GM18858 (cell line): ENCODE data around the gene SDR9C7.
A peak's percentile ranks its signal among the peaks of the same experiment; 100 is the strongest.
"Not testable (repeated sequence)": the region's sequence is repeated elsewhere in the genome, so short reads cannot be mapped to it uniquely, and the experiment has no call there.

Source experiments
- ATAC-seq: cut with Tn5 transposase; IDR thresholded peaks from one replicate; pipeline ENCODE4 v1.9.1; 2021; ENCODE audit not compliant: unreplicated experiment

SDR9C7 gene

GRCh38 chr12:56954057-56954957, 20.1 kb upstream of the SDR9C7 start:
- ATAC-seq: no peak

GRCh38 chr12:56953314-56953713, 19.1 kb upstream of the SDR9C7 start:
- no peak for ATAC-seq

DNA sequence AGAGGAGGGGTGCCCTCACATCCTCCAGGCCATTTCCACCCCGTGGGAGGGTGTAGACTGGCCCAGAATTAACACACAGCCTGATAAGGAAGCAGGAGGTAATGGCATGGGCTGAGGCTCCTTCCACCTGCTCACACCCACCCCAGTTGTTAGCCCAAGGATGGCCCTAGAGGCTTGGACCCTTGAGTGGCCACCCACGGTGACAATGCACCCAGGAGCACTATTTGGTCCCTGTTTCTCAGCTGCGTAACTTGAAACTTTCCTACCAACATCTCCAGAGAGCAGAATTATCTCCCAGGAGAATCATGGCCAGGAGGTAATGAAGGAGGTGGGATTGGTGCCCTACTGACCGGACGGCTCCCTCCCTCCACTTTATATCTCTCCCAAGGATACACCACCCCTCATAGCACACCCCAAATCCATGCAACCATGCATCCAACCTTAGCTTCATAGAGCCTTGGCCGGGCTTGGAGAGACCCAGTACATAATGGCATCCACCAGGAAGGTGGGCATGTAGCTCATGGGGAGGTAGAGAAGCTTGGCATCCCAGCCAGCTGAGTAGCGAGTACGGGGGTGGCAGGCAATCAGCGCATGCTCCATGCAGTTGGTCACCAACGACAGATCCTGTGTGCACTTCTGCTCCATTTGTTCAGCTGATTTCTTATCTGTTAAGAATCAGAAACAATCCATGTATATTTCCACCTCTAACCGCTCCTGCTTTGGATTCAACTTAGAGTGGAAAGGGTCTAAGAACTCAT, 17.6 kb upstream of the SDR9C7 start:
- ATAC-seq: no peak

DNA sequence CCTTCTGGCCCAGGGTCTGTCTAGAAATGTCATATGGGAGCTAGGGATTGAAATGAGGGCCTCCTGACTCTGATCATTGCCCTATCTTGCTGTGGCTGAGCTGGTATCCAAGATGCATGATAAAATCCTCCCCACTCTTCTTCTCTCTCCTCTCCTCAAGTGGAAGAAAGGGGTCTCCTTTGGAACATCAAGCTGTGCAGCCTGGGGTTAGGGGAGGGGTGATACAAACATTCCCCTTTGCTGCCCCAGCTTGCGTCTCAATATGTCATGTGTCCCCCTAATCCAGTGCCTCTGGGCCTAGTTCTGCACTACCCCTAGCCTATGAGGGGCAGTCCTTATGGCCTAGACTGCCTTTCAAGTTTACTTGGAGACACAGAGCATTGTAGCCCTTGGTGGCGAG, 14.7 kb upstream of the SDR9C7 start:
- ATAC-seq: no peak

- no peak for ATAC-seq
These were observed 14.2 kb upstream of the SDR9C7 start for GRCh38 chr12:56948457-56948777.

DNA sequence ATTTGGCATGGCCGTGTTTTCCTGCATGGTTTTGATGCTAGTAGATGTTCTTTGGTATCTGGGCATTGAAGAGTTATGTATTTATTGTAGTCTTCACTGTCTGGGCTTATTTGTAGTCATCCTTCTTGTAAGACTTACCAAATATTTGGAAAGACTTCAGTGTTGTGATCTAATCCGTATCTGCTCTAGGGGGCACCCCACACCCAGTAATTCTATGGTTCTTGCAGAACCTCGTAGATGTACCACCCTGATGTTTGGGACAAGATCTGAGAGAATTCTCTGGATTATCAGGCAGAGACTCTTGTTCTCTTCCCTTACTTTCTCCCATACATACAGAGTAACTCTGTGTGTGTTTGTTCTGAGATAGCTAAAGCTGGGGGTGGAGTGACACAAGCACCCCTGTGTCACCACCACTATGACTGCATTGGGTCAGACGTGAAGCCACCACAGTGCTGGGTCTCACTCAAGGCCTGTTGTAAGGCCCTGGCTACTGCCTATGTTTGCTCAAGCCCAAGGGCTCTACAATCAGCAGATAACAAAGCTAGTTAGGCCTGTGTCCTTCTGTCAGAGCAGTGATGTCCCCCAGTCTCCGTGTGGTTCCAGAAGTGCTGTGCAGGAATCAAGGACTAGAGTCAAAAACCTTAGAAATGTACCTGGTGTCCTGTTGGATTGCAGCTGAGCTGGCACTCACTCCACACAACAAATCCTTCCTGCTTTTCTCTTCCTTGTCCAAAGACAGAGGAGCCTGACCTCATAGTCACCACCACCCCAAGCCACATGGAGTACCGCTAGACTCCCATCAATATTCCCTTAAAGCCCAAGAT, 13.6 kb upstream of the SDR9C7 start:
- ATAC-seq: no peak

- ATAC-seq: no peak
These were observed 9.7 kb upstream of the SDR9C7 start for GRCh38 chr12:56943878-56944277.

DNA sequence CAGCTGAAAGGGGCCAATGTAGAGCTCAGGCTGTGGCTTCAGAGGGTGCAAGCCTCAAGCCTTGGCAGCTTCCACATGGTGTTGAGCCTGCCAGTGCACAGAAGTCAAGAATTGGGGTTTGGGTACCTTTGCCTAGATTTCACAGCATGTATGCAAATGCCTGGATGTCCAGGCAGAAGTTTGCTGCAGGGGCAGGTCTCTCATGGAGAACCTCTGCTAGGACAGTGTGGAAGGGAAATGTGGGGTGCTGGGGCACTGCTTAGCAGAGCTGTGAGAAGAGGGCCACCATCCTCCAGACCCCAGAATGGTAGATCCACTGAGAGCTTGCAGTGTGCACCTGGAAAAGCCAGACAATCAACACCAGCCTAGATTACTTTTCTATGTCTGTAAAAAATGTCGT, 9.2 kb upstream of the SDR9C7 start:
- not testable (repeated sequence) for ATAC-seq

DNA sequence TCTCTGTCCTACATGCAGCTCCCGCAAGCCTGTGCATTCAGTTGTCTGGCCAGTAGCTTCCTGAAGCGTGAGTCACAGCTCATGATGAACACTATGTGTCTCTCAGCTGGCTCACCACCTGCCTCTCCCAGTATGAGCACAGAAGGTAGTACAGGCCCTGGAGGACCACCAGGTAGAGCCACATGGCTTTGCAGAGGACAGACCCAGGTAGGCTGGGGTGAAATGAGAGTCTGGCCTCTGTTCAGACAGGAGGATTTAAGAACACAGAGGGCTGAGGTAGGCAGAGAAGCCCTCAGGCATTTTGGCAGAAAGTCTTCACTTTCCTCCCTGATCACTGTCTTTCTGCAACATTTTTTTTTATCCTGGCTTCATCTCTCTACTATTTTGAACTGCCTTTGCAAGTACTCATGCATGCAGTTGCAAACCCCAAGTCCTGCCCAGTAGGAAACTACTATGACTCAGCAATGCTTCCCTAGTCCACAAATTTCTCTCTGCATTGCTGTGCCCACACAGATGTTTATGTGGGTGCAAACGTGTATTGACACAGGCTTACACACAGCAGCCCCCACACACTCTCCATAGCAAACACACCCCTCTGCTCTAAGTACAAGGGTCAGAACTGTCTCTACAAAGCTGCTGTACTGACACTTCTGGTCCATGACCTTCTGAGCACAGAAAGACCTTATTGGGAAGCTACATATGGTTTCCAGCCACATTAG, 7.2 kb upstream of the SDR9C7 start:
- peak; percentile 92 for ATAC-seq

GRCh38 chr12:56940942-56941298, 6.7 kb upstream of the SDR9C7 start:
- not testable (repeated sequence) for ATAC-seq

- no peak for ATAC-seq
These were observed 1.5 kb upstream of the SDR9C7 start for GRCh38 chr12:56935752-56936151.

GRCh38 chr12:56935157-56935556, 949 bp upstream of the SDR9C7 start:
- no peak for ATAC-seq

DNA sequence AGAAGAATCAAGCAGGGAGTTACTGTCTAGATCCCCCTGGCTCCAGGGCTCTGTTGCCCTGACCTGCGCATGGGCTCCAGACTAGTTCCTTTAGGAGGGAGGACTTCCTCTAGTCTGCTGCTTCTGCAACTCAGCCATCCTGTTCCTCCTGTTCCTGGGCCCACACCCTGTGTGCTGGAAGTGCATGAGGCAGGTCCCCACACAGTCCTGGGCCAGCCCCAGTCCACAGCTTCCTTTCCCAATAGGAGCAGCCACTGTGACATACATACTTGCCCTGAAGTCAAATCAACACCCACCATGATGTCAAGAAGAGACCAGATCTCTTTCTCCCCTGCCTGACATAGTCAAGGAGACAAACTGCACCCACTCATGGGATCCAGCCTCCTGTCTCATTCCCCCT, 1.3 kb downstream of the SDR9C7 start:
- no peak for ATAC-seq

DNA sequence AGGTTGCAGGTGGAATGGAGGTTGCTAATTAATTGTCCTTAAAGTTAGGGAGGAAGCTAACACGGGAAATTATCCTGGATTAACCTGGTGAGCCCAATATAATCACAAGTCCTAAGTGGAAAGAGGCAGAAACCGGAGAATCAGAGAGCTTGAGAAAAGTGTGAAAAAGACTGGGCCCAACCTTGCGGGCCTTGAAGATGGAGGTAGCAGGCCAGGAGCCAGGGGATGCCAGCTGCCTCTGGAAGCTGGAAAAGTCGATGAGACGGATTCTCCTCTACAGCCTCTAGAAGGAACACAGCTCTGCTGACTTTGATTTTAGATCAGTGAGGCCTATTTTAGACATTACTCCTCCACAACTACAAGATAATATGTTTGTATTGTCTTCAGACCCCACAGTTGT, 2.1 kb downstream of the SDR9C7 start:
- ATAC-seq: no peak

DNA sequence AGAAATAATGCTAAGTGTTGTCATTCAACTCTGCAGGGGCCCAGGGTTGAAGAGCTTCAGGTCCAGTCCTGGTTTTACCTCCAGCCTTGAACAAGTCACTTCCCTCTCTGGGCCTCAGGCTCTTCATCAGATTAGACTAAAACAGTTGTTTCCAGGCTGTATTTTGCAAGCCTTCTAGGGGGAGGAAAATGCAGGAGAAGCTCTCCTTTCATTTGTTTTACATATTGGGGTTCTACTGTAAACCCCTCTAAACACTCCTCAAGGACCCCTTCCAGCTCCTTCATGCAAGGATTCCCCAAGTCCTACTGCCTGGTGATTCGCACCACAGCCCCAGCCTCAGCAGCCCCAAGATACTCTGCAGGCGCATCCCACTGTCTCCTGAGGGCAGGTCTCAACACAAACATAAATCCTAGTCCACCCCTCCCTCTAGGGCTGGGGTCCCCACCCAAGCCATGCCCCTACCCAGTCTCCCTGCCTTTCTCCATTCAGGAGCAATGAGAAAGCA, 2.7 kb downstream of the SDR9C7 start:
- ATAC-seq: no peak

- ATAC-seq: no peak
These were observed 4.0 kb downstream of the SDR9C7 start for GRCh38 chr12:56930241-56930640.

- ATAC-seq: no peak
These were observed 4.4 kb downstream of the SDR9C7 start for GRCh38 chr12:56929780-56930179.

DNA sequence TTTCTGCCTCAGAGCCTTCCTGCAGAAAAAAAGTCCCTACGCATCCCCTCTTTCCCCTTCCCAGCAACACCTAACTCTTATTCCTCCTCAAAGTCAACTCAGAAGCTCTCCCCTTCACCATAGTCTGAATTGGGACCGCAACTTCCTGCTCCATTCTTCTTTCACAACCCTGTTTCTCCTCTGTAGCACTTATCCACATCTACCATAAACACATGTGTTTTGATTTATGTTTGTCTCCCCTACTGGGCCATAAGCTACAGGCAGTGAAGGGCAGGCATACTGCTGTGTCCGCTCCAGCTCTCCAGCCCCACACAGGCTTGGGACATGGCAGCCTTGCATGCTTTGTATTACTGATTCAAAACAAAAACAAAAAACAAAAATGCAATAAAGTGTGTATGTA, 5.9 kb downstream of the SDR9C7 start:
- ATAC-seq: no peak

DNA sequence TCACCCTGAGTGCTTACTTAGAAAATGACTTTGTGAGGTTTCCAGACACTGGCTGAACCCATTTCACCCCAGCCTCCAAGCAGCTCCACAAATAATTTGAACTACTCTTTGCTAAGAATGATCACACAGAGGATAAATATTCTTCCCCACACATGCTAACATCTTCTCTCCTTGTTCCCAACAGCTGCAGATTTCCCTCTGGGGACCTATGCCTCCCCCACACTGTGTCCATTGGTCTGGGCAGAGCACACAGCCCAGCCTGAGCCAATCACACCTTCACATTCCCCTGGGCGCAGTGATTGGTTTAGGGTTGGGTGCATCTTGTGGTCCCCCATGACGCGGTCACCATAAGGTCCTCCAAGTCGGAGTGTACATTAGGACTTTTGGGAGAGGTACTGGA, 6.9 kb downstream of the SDR9C7 start:
- no peak for ATAC-seq

- no peak for ATAC-seq
These were observed 12.2 kb downstream of the SDR9C7 start for GRCh38 chr12:56922031-56922430.

DNA sequence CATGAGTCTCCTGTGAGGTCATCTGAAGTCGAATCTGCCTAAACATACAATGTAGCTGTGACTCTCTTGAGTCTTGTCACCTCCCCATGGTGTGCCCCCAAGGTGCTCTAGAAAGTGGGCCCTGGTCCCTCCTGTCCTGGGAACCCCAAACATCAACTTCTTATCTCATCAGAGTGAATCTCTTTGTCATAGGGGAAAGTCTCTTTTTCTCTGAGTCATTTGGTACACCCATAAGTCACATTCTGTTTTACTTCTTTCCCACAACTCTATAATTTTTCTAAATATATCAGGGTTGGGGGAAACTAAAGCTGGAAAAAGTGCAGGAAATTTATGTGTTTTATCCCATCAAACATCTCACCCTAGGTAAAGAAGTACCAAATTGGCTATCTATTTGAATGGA, 12.9 kb downstream of the SDR9C7 start:
- ATAC-seq: no peak
